IMR-90 (cell line): ENCODE results near the gene C2. TPM values are rescaled to one million over a fixed set of nuclear protein-coding genes. Genes with fewer than 3 reads are reported as not detected.

Source experiments
- ATAC-seq: fragments of 200-7000 bp; cut with Tn5 transposase; 2 replicates; pipeline ENCODE4 v1.9.1; 2020; ENCODE audit warnings: low read depth, mild to moderate bottlenecking, moderate library complexity
- BruUV-seq: library from RNA; stranded (reverse); fragments of 400-500 nt; replicated peaks from 2 replicates; lab custom pipeline; 2021; lab: Mats Ljungman, UMichigan
- CTCF ChIA-PET: fragments of 300-600 bp; formaldehyde crosslinking; extraction: SDS; loops from one replicate; lab custom pipeline; 2021; ENCODE audit warnings: antibody characterized with exemption; lab: Yijun Ruan, JAX
- POLR2A ChIA-PET: fragments of 300-600 bp; sonication (Branson Sonifier 250); formaldehyde crosslinking; loops from one replicate; lab custom pipeline; 2022; ENCODE audit warnings: antibody characterized with exemption; ENCODE audit not compliant: unreplicated experiment; lab: Charles Lee
- DNase-seq: peaks from one replicate; pipeline ENCODE4 v3.0.0; 2013
- H2AFZ ChIP-seq: replicated peaks from 2 replicates; pipeline ENCODE3; 2013; ENCODE audit warnings: low read length, mild to moderate bottlenecking; ENCODE audit not compliant: poor library complexity
- H2AK5ac ChIP-seq: 2 replicates; pipeline ENCODE4 v1.6.1; 2013; ENCODE audit warnings: low read depth, low read length, inconsistent platforms
- H2AK9ac ChIP-seq: replicated peaks from 2 replicates; pipeline ENCODE3; 2013; ENCODE audit warnings: mild to moderate bottlenecking, low read depth, low read length, moderate library complexity; ENCODE audit not compliant: poor library complexity
- H2BK120ac ChIP-seq: 2 replicates; pipeline ENCODE4 v1.6.1; 2013; ENCODE audit warnings: low read depth, low read length, inconsistent platforms
- H2BK15ac ChIP-seq: 3 replicates; pipeline ENCODE4 v1.6.1; 2013; ENCODE audit warnings: low read depth, low read length, inconsistent platforms
- H2BK20ac ChIP-seq: 2 replicates; pipeline ENCODE4 v1.6.1; 2013; ENCODE audit warnings: low read depth, mild to moderate bottlenecking, inconsistent platforms, low read length, moderate library complexity
- H2BK5ac ChIP-seq: 2 replicates; pipeline ENCODE4 v1.6.1; 2013; ENCODE audit warnings: mild to moderate bottlenecking, low read depth, low read length, inconsistent platforms; ENCODE audit not compliant: poor library complexity, severe bottlenecking
- H3K14ac ChIP-seq: replicated peaks from 2 replicates; pipeline ENCODE4 v1.6.1; 2013; ENCODE audit warnings: low read depth, low read length, inconsistent platforms
- H3K18ac ChIP-seq: 2 replicates; pipeline ENCODE4 v1.6.1; 2013; ENCODE audit warnings: low read depth, low read length, control low read depth
- H3K23ac ChIP-seq: 2 replicates; pipeline ENCODE4 v1.6.1; 2013; ENCODE audit warnings: low read depth, low read length, inconsistent platforms
- H3K27ac ChIP-seq: 2 replicates; pipeline ENCODE4 v1.5.1; 2013; ENCODE audit warnings: mild to moderate bottlenecking, control low read depth, low read length; ENCODE audit not compliant: insufficient read depth
- H3K27me3 ChIP-seq: 2 replicates; pipeline ENCODE4 v1.6.1; 2013; ENCODE audit warnings: low read length; ENCODE audit not compliant: control insufficient read depth, insufficient read depth
- H3K36me3 ChIP-seq: 2 replicates; pipeline ENCODE4 v1.6.1; 2013; ENCODE audit warnings: low read length, mixed read lengths; ENCODE audit not compliant: control insufficient read depth, insufficient read depth
- H3K4ac ChIP-seq: 2 replicates; pipeline ENCODE4 v1.6.1; 2013; ENCODE audit warnings: low read depth, low read length, inconsistent platforms
- H3K4me1 ChIP-seq: 2 replicates; pipeline ENCODE4 v1.6.1; 2013; ENCODE audit warnings: low read length, mixed read lengths; ENCODE audit not compliant: control insufficient read depth, insufficient read depth
- H3K4me2 ChIP-seq: 2 replicates; pipeline ENCODE4 v1.6.1; 2013; ENCODE audit warnings: low read depth, mild to moderate bottlenecking, control low read depth, low read length, moderate library complexity
- H3K4me3 ChIP-seq: 2 replicates; pipeline ENCODE4 v1.5.1; 2013; ENCODE audit warnings: low read depth, mild to moderate bottlenecking, control low read depth, low read length, moderate library complexity; ENCODE audit not compliant: insufficient read depth
- H3K56ac ChIP-seq: 2 replicates; pipeline ENCODE4 v1.6.1; 2013; ENCODE audit warnings: low read length, inconsistent platforms; ENCODE audit not compliant: insufficient read depth; ENCODE audit errors: extremely low read depth
- H3K79me1 ChIP-seq, 2 experiments: 2 replicates each; pipeline ENCODE4 v1.6.1; 2013; ENCODE audit warnings: low read length in 2 of 2, inconsistent platforms in 1 of 2, low read depth in 1 of 2
- H3K9ac ChIP-seq: 2 replicates; pipeline ENCODE4 v1.6.1; 2013; ENCODE audit warnings: low read depth, low read length, control low read depth
- H3K9me1 ChIP-seq: 2 replicates; pipeline ENCODE4 v1.6.1; 2013; ENCODE audit warnings: low read length, inconsistent platforms; ENCODE audit not compliant: insufficient read depth
- H3K9me3 ChIP-seq: 2 replicates; pipeline ENCODE4 v1.6.1; 2013; ENCODE audit warnings: low read length; ENCODE audit not compliant: control insufficient read depth, insufficient read depth
- H4K20me1 ChIP-seq: 2 replicates; pipeline ENCODE4 v1.6.1; 2013; ENCODE audit warnings: low read length, inconsistent platforms; ENCODE audit not compliant: insufficient read depth
- H4K5ac ChIP-seq: 2 replicates; pipeline ENCODE4 v1.6.1; 2013; ENCODE audit warnings: mild to moderate bottlenecking, low read depth, low read length, control low read depth
- H4K8ac ChIP-seq, 2 experiments: 2 replicates each; pipeline ENCODE4 v1.6.1; 2013; ENCODE audit warnings: low read depth in 2 of 2, low read length in 2 of 2, control low read depth in 1 of 2, inconsistent platforms in 1 of 2
- H4K91ac ChIP-seq: 2 replicates; pipeline ENCODE4 v1.6.1; 2013; ENCODE audit warnings: low read depth, low read length, inconsistent platforms; ENCODE audit not compliant: insufficient read depth
- CTCF ChIP-seq: conservative IDR thresholded peaks from 2 replicates; pipeline ENCODE4 v1.5.1; 2012; ENCODE audit warnings: mild to moderate bottlenecking, low read depth, low read length, improper control_type of control experiment
- MAZ ChIP-seq: IDR thresholded peaks from 2 replicates; pipeline ENCODE4 v1.6.1; 2012; ENCODE audit warnings: low read depth, mild to moderate bottlenecking, low read length, improper control_type of control experiment, moderate library complexity, borderline replicate concordance
- POLR2A ChIP-seq: IDR thresholded peaks from 2 replicates; pipeline ENCODE4 v1.6.1; 2012; ENCODE audit warnings: mild to moderate bottlenecking, low read depth, low read length
- RAD21 ChIP-seq: IDR thresholded peaks from 2 replicates; pipeline ENCODE4 v1.6.1; 2012; ENCODE audit warnings: low read length, improper control_type of control experiment
- RCOR1 ChIP-seq: IDR thresholded peaks from 2 replicates; pipeline ENCODE4 v1.6.1; 2012; ENCODE audit warnings: mild to moderate bottlenecking, low read length, improper control_type of control experiment; ENCODE audit not compliant: insufficient replicate concordance
- RFX5 ChIP-seq: IDR thresholded peaks from 2 replicates; pipeline ENCODE4 v1.8.0; 2012; ENCODE audit warnings: low read depth, mild to moderate bottlenecking, low read length, moderate library complexity
- SMC3 ChIP-seq: fragments of 150-350 bp; IDR thresholded peaks from 2 replicates; pipeline ENCODE4 v1.6.1; 2016; ENCODE audit warnings: low read depth, mild to moderate bottlenecking, antibody characterized with exemption, low read length, moderate library complexity
- USF2 ChIP-seq: fragments of 150-350 bp; IDR thresholded peaks from 2 replicates; pipeline ENCODE4 v1.6.1; 2017; ENCODE audit warnings: mild to moderate bottlenecking, antibody characterized with exemption, low read length, low read depth
- WGBS, 2 experiments: methylation state at CpG; one replicate each; pipeline versions ENCODE4 v1.1.5 to v1.1.7; 2013; ENCODE audit warnings: missing lambda C conversion rate in 2 of 2; ENCODE audit not compliant: insufficient read length in 1 of 2; ENCODE audit errors: extremely low coverage in 2 of 2; 5-methylcytosine and 5-hydroxymethylcytosine counted together
- dilution Hi-C: fragments of 300-500 bp; cut with HindIII; formaldehyde crosslinking; loops from one replicate; pipeline ENCODE4 v1.14.3; 2018; ENCODE audit warnings: low sequenced_read_pairs; ENCODE audit not compliant: unreplicated experiment
- in situ Hi-C: fragments of 300-500 bp; cut with MboI; formaldehyde crosslinking; loops from 3 replicates; pipeline ENCODE4 v1.14.3; 2019; ENCODE audit warnings: low sequenced_read_pairs, inconsistent platforms, mixed read lengths
- intact Hi-C: fragments of 100-400 bp; cut with micrococcal nuclease; formaldehyde crosslinking; loops from 2 replicates; pipeline ENCODE4 v1.10.0; 2022
- polyA plus RNA-seq, 3 experiments: library from polyadenylated mRNA; depleted of rRNA; stranded (reverse); fragments of >200 nt; gene quantifications; 2 replicates each; pipeline ENCODE4 v1.2.3, GENCODE V29; 2012; ENCODE audit warnings: low replicate concordance in 1 of 3
- total RNA-seq: library from RNA; depleted of rRNA; stranded (reverse); fragments of >200 nt; gene quantifications from 2 replicates; pipeline ENCODE4 v1.2.3, GENCODE V29; 2012

Gene C2
- total and polyA plus RNA-seq, 2 of the 4 experiments (the other 2 are of a cell fraction), result 0.18 to 0.19 TPM

- WGBS, 2 experiments, result 97% methylated on average over 11 of the region's 43 CpGs; no CpG with 5 or more reads in 1 of the 2 experiments
- no peak for TF ChIP-seq USF2
- no peak for TF ChIP-seq RFX5
- TF ChIP-seq CTCF, result peak; percentile 51
- no peak for TF ChIP-seq RCOR1
- TF ChIP-seq RAD21, result peak; percentile 48
- TF ChIP-seq SMC3, result peak; percentile 44
- no peak for TF ChIP-seq MAZ
- no peak for TF ChIP-seq POLR2A
- CTCF ChIA-PET, result interaction anchor here (0.8 to 2.4 kb wide), 2 partner anchors 9 to 13 kb away, joined by 3 to 7 read pairs; partner anchors contain the start of gene EHMT2
- Histone ChIP-seq H3K9ac (no peak overlapping the region), H3K4me1 (no peaks in the 10 kb centered on the region), H4K5ac (no peak overlapping the region), H3K36me3 (peaks cover 68% of the 10 kb centered on the region), H2AFZ (peak overlapping the region; percentile 70), H3K56ac (no peak overlapping the region), H4K20me1 (no peaks in the 10 kb centered on the region; the same call in 1 of the 2 replicates), H3K79me1 (peaks cover 5% of the 10 kb centered on the region in 2 experiments; a peak in 2 of 4 replicates), H2AK5ac (0 out of 2 replicates have a peak overlapping the region, but pooled peaks have one; percentile 1), H3K27me3 (no peaks in the 10 kb centered on the region), H2BK5ac (no peak overlapping the region), H3K14ac (no peak overlapping the region), H4K8ac (no peak overlapping the region), H3K4me2 (no peak overlapping the region), H3K4ac (no peak overlapping the region), H3K27ac (no peak overlapping the region), H3K23ac (no peak overlapping the region), H2BK20ac (no peak overlapping the region), H2AK9ac (peak overlapping the region; percentile 82), H3K4me3 (no peak overlapping the region), H2BK120ac (no peak overlapping the region), H4K91ac (no peak overlapping the region), H2BK15ac (no peak overlapping the region), H3K18ac (no peak overlapping the region), H3K9me1 (no peaks in the 10 kb centered on the region), H3K9me3 (no peaks in the 10 kb centered on the region)
- dilution Hi-C loops (no loop called here), in situ Hi-C loops (no loop called here), intact Hi-C loops (loop anchor here (1.0 kb wide), 1 partner anchor 208 kb away; no protein-coding TSS in a partner anchor)
- POLR2A ChIA-PET, result no interaction called here
- DNase-seq (no peak), ATAC-seq (peak; percentile 66; the same call in 1 of the 2 replicates)
- no TSS peak for BruUV-seq
These were observed 39.0 kb upstream of the C2 start for GRCh38 chr6:31888276-31889258.
